NCI-H524 (cell line): ENCODE data around the gene AIP.
A peak's percentile ranks its signal among the peaks of the same experiment; 100 is the strongest.

Experiments used
- DNase-seq, 2 experiments: peaks; one replicate each; lab custom pipeline; 2025; lab: John Stamatoyannopoulos, UW

Gene AIP

DNA sequence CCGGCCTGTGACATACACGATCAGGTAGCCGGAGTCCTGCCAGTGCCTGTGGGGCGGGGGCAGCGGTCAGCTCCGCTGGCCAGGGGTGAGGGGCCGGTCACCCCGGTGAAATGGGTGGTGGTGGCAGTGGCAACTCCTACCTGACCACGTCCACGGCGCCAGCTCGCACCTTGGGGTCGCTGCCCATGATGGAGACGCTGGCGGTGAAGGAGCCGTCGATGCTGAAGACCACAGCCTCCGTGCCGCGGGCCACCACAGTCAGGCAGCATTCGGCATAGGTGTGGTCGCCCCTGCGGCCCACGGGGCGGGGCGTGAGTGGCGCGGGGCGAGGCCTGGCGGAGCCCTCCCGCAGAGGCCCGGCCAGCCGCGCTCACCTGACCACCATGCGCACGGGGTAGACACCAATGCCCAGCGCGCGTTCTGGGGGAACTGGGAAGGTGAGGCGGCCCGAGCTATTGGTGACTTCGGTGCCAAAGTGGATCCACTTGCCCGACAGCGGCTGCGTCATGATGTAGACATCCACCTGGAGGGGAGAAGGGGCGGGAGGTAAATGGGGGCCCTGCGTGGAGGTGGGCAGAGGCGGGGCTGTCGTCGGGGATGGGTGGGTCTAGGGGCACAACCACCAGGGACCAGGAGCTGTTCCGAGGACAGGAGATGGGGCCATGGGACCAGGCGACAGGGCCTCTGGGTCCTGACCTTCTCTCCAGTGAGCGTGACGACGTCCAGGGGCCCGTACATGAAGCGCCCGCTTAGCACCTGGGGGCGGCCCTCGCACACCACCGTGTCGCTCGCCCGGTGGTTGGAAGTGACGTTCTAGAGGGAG, 10.9 kb downstream of the AIP start:
- DNase-seq, result no peak

DNA sequence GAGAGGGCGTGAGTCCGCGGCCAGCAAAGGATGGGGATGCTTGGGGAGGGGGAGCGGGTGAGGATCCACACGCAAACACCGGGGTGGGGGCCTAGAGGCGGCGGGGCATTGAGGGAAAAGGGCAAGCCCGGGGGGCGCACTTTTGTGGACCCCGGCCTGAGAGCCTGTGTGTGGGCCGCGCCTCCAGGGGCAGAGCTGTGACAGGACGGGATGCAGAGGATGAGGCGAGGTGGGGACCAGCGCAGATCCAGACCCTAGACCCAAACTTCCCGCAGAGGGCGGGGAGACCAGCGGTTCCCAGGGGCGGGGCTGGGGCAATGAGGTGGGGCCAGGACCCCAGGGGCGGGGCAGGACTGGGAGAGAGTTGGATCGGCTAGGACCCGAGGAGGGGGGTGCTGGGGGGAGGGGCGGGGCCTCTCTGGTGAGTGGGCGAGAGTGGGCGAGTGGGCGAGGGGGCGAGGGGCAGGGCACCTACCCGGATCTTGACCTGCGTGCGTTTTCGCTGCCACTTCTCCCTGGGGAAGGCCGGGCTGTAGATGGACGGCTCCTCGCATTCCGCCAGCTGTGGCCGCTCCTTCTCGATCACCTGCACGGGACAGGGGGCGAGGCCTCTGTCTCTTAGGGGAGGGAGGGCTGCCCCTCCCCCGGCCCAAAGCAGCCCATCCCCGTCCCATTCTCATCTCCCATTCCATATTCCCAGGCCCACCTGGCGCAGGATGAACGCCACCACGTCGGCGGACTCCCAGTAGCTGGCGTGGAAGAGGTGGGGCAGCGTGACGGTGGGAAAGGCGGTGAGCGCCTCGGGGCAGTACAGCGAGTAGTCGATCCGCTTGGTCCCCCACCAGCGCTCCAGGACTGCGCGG, 11.8 kb downstream of the AIP start:
- DNase-seq, result no peak

DNA sequence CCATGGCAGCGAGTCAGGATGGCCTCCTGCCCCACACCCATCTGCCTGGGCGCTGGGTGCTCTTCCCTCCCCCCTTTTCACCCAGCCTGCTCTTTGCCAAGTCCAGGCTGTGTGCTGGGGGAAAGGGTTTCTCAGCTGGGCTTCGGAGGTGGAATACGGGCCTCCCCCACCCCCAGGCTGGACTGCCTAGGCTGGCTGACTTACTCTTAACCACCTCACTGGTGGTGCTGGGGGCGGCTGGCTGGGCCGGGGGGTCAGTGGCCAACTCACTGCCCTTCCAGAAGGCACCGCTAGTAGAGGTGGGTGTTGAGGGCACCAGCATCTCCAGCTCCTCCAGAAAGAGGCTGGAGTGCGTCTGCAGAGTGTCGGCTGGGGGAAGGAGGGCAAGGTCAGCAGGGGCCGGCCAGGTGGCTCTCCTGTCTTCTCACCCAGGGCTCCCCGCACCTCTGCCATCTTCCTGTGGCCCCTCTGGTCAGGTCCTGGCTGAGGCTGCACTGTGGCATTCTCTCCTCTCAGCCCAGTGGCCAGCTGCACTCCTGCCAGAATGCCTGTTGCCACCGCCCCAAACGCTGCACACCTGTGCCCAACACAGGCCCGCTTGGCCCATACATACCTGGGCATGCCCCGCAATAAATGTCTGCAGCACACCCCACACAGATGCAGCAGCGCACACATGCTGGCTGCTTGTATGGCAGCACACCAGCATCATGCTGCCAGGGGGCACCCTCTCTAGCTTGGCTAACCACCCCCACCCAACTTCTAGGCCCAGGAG, 12.6 kb downstream of the AIP start:
- DNase-seq, result no peak

DNA sequence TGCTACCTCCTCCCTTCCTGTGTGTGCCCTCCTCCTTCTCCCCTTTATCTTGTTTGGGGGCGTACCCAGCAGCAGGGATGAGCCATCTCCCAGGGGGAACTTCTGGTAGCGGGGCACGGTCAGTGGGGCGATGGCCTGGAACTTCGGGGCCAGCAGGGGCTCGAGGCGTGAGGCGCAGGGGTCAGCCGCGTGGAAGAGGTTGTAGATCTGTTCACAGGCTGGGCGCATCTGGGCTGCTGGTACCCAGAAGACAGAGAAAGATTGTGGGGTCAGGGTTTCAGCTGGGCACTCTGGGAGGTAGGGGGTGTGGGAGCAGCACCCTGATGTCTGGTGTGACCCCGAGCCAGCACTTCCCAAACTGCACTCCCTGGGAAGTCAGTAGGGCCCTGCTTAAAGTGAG, 13.3 kb downstream of the AIP start:
- no peak for DNase-seq

DNA sequence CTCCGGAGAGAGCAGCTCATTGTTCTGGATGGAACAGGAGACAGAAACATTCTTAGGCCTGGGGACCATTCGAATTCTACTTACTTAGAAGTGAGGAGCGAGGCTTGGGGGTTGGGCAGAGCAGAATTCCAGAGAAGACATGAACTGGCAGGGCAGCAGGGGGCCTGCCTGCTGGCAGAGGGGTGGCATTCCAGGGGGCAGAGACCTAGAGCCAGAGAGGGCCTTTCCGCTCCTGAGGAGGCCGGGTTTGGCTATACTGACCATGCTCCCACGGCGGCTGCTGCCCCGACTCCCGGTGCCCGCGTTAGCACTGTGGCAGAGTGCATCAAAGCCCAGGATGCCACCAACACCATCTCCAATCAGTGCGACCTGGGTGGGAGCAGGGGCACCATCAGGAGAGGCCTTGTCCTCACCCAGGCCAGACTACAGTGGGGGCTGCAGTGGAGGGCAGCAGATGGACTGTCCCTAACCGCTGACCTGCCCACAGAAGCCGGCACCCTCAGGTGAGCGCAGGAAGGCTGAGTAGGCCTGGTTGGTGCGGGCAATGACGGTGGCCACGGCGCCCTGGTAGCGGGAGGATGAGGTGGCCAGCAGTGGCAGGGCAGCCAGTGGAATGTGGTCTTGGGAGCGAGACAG, 14.9 kb downstream of the AIP start:
- no peak for DNase-seq

DNA sequence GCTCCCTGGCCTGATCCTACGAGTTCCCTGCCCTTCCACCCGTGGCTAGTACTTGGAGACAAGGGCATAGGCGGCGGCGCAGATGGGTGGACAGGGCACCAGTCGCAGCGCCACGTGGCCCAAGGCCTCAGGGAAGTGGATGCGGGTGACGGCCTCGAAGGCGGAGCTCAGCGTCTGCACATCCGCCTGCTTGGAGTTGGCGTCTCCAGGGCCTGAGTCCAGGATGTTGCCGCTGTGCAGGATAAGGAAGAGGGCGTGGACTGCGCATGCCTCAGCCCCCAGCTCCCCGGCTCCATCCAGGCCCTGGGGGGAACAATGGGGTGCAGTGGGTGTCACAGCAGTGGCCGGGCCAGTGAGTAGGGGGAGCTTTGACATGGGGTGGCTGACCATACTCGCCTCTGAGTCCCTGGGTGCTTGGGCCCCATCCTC, 15.7 kb downstream of the AIP start:
- DNase-seq, result no peak

DNA sequence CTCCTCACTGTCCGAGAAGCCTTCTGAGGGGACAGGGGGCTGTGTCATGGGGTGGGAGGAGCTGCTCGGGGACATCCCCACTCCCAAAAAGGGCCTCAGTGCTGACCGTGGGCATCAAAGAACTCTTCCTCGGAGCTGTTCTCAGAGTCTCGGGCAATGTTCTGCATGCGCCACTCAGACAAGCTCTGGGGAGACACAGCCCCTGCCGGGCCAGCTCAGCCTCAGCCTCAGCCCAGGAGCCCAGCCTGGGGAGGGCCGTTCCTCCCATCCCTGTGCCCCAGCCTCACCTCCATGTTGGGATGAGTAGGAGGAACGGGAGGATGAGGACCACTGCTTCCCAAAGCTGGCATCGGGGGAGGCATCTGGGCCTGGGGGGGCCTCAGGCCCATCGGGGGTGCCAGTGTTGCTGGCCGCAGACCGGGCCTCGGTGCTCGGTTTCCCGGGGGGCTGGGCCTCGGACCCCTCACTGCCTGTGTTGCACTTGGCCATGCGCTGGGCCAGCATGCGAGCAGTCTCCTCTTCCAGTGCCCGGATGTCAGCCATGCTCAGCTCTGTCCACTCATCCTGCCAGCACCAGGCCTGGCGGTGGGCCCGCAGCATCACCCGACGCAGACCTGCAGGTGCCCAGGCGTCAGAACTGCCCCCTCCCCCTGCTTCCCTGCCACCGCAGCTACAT, 17.1 kb downstream of the AIP start:
- DNase-seq, result no peak

DNA sequence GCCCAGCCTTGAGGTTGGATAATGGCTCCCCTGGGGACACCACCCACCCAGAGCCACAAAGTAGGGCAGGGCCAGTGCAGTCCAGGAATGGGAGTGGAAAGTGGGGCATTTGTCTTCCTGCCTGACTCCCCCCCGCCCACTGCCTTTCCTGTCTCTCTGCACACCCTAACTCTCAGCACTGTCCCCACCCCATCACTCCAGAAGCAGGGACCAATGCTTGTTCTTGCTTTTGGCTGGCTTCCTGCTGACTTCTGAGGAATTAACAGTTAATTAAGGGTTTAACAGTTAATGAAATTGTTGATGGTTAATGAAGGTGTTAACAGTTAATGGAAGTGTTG, 17.6 kb downstream of the AIP start:
- no peak for DNase-seq

DNA sequence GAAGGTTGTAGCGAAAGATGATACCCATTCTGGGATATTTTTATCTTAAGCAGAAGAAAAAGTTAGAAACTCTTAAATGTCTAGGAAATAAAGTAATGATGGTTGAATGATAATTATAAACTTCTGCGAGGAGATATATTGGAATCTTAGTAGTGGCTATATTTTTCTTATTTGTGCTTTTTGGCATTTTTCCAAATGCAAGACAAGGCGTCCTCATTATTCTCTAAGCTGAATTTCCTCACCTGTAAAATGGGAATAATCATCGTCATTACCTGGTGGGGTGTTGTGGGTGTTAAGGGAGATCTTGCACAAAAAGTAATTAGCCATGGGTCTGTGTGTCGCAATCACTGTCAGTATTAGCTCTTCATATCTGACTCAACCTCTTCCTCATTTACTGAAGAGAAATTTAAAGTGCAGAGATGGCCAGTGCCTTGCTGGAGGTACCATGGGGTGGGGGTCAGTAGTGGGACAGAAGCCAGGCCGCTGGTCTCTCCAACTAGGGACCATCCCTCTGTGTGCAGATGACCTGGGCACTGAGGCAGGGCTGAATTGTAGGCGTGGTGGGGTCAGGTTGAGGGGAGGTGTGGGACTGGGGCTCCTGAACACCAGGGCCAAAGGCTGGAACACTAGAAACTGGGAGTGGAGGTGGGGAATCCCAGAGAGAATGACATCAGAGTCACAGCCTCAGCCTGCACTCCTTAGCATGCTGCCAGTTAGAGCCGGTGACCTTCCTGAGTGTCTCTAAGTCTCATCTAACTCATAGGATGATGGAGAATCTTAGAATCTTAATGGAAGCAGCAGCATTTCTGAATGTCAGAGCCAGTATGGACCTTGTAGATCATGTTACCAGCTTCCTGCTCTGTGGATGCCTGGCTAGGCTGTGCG, 18.2 kb downstream of the AIP start:
- DNase-seq, result no peak

DNA sequence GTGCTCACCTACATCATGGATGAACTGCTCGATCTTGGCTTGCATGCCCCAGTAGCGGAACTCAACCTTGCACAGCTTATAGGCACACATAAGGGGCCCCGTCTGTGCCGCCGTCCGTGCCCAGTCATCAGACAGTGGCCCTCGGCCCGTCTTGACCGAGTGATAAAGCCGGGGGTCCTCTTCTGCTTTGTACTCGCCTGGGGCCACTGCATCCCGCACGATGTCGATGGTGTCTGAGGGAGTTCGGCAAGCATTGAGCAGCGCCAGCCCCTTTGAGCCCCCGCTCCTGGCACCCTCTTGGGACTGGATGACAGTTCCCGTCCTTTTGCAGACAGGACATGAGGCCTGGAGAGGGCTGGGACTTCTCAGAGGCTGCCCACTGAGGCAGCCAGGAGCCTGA, 19.0 kb downstream of the AIP start:
- no peak for DNase-seq

DNA sequence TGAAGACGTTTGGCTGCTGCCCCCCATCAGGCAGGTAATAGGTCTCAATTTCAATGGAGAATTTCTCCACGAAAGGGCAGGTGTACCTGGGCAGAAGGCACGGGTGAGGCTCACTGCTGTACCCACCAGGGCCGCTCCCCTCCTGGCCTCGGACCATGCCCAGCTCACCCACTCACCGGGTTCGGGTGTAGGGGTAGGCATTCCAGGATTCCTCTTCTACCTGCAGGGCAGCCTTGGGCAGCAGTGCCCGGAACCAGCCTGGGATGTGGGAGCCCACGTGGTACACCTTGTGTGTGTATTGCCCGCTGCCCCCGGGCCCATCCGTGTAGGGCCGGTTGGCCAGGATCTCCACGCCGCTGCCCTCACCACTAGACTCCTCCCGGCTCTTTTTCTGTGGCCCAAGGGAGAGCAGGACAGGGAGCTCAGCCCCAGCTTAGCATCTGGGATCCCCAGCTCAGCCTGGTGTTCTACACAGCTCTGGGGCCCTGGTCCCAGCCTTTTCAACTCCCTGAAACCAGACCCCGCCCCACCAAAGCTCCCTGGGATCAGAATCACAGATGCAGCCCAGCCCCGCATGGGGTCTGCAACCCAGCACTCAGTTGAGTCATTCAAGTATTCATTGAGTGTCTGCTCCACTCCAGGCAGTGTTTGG, 19.6 kb downstream of the AIP start:
- no peak for DNase-seq

DNA sequence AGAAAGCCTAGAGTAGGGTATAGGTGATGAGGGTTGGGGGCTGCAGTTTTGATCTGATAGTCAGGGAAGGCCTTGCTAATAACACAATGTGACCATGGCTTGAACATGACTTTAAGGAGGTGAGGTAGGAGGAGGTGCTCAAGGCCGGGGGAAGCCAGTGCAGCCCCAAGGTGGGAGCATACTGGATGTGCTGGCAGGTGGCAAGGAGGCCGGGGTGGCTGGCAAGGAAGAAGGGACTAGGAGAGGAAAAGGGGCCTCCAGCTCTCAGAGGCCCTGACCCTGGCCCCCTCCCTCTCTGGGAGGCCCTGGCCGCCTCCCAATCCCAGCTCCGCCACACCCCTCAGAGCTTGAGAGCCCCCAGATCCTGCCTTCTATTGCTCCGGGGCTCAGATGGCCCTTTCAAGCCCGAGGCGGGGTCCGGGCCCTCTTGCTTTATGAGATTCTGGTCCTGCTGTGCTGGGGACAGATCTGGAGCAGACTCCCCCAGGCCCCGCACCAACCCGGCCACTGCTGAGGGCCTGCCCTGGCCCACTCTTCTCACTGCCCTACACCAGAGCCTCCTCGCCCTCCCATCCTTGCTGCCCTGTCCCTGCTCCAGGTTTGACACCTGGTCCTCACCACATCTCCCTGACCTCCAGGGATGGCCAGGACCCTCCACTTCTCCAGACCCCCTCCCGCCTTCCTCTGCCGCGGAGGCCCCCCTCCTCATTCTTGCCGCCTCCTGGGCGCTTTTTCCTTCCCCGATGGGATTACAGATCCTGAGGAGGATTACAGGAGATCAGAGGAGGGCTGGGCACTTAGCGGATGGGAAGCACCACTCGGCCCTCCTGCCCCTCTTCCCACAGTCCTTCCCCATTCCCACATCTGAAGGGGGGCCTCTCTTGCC, 20.5 kb downstream of the AIP start:
- DNase-seq, result peak; percentile 53 to 57

DNA sequence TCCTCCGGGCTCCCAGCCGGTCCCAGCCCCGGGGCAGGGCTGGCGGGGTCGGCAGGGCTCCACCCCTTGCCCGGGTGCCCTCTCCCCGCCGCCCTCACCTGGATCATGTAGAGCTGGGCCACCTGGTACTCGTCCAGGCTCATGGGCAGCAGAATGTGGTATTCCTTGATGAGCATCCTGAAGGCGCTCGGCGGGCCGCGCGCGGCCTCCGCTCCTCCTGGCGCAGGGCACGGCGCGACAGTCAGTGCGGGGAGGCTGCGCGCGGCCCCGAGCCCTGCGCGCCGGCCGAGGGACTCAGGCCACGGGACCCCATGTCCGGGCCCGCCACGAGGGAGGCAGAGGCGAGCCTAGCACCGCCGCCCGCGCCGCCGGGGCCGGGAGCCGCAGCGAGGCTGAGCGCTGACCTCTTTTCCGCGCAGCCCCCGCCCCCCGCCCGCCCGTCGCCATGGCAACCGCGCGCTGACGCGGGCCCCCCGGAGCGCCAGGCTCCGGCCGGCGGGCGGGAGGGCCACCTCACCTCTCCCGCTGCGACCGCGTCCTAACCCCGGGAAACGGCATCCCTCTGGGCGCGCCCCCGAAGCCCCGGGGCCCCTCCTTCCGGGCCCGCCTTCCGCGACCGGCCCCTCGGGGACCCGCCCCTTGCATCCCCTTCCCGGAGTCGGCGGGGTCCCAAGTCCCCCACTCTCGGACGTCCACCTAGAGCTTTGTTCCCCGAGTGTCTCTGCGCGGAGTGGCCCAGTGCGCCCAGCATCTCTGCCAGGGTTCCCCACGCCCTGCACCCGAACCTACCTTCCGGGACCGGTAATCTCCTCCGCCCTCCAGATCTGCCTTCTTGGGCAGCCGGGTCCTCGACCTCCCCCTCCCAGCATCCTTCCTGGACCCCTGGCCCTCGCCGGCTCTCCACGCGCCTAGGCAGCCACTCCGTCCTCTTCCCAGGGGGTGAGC, 21.5 kb downstream of the AIP start:
- no peak for DNase-seq

DNA sequence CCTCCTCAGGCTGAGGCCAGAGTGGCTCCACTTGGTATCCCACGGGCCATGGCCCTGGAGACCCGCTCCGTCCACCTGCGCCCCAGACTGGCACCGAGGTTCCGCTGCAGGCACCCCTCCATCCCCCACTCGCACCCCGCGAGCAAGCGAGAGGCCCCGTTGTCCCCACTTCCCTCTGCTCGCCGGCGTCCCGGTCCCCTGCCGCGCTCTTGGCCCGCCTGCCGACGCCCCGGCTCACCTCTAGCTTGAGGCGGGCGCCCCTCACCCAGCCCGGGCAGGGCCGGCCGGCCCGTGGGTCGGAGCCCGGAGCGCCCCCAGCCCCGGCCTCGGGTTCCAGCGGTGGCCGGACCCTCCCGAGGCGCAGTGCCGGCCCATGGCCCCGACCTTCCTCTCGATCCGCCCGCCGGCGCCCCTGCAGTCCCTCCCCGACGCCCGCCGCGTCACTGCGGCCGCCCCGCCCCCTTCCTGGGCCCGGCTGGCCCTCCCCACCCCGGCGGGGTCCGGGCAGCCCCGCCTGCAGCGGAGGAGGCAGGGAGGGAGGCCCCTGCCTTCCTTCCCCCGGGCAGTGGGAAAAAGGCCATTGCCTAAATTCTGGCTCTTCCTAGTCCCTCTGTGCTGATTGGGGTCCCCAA, 22.2 kb downstream of the AIP start, which contains the start of gene PITPNM1:
PITPNM1 (minus strand) TSS at position 414 of the 632 bp plus-strand sequence. CDS start 1,183 bp downstream, outside the sequence.
- no peak for DNase-seq

DNA sequence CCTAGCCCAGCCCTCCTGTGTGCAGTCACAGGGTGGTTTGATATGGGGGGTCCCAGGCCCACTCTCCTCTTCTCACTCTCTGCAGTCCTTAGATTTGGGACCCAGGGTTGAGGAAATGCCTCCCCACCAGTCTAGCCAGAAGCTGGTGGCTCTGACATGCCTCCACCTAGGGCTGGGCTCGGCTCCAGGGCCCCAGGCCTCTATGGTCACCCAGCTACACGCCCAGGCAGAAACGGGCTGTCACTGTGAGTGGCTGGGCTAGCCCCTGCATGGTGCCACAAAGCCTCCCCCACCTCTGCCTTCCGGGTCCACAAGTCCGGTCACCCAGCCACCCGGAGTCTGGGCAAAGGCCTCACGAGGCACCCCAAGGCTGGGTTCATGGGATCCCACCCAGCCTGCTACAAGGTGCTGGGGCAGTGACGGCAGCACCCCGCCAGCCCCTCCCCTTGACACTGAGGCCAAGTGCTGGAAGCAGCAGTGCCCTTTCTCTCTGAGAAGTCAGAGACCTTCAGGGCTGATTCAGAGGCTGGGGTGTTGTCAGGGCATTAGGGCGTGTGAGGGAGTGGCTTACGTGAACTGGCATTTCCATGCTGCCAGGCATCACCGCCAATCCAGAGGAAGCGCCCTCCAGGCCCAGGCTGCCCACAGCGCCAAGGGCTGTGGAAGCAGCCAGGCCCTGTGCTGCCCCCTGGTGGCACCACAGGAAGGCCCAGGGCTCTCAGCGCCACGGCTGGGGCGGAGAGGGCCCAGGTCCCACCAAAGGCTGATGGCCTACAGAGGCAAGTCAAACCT, 23.0 kb downstream of the AIP start:
- peak; percentile 45 to 79 for DNase-seq

DNA sequence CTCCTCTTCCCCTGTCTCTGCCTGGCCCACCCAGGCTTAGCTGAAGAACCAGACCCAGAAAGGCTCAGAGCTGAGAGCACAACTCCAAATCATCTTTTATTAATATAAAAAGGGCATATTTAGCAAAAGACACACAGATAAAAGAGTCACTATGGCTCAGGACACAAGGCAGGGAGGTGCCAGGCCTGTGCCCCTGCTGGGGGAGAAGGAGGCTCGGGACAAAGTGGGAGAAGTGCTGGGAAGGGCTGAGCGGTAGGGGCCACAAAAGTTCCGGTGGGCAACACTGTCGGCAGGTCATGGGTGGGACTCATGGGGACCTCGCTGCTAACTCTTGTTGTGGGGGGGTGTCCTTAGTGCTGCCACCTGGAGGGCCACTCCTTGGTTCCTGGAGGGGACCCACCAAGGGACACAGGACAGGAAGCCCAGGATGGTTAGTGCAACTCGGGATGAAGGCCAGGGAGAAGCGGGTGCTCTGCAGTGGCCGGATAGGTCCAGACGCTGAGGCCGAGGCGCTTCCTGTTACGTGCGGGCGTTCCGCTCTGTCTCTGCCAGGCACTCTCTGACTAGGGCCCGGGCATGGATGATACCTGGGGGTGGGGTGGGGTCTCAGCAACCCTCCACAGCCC, 23.7 kb downstream of the AIP start:
- DNase-seq, result no peak
